Colonic mucosa (tissue), 4 donors: Measurements from ENCODE around the gene DYNC1I1. TPM values are rescaled to one million over a fixed set of nuclear protein-coding genes. Genes with fewer than 3 reads are reported as not detected.

Experiments used
- DNase-seq: peaks from one replicate; pipeline ENCODE4 v3.0.0-alpha.2; 2020
- H3K27ac ChIP-seq: fragments of 200-600 bp; one replicate; pipeline ENCODE4 v1.8.0; 2021
- H3K27me3 ChIP-seq: fragments of 200-600 bp; one replicate; pipeline ENCODE4 v1.8.0; 2021
- H3K36me3 ChIP-seq: fragments of 200-600 bp; one replicate; pipeline ENCODE4 v1.8.0; 2021
- H3K4me1 ChIP-seq: fragments of 200-600 bp; one replicate; pipeline ENCODE4 v1.8.0; 2021; ENCODE audit warnings: mild to moderate bottlenecking
- H3K4me3 ChIP-seq: fragments of 200-600 bp; one replicate; pipeline ENCODE4 v1.8.0; 2021
- H3K9ac ChIP-seq, 2 donors: one replicate each; pipeline ENCODE4 v1.7.0; 2013; ENCODE audit warnings: control low read depth in 2 of 2, low read depth in 2 of 2, low read length in 2 of 2
- H3K9me3 ChIP-seq: fragments of 200-600 bp; one replicate; pipeline ENCODE4 v1.8.0; 2021
- CTCF ChIP-seq: fragments of 200-600 bp; IDR thresholded peaks from one replicate; pipeline ENCODE4 v1.8.0; 2022; ENCODE audit warnings: antibody characterized with exemption, mild to moderate bottlenecking
- intact Hi-C: fragments of 100-400 bp; cut with DNase I; formaldehyde crosslinking; loops from one replicate; pipeline ENCODE4 v1.14.1; 2022
- total RNA-seq, 2 donors: library from RNA; stranded (reverse); fragmentation: NEBNext Ultra II Directional in 1 of 2; extraction: Animal tissue kit (Norgen Biotek cat#: 25700) in 1 of 2; gene quantifications; one replicate each; pipeline ENCODE4 v1.2.1, GENCODE V29; 2021
- donor health status: healthy.
- donor health status: DM: no; HTN: no; CAD: no.
- donor health status: DM: no; HTN: no; CAD: no.

DYNC1I1 gene
- total RNA-seq, 2 donors from 2014 or later: 0.54 to 1.8 TPM

DNA sequence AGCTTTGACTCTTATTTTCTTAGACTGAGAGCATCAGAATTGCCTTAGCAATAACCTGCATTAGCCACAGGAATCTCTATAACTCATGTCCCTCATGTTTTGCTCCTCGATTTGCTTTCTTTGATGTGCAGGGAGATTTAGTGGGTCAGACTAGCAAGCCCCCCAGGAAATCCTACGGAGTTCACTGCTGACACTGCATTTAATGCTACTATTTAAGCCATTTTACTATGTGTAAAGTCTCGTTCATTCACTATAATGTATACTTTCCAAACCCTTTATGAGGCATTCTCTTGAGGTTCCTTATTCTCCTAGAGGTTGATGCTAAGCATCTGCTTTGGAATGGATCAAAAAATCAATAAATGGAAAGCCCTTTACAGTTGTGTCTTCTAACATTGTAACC lies 28.4 kb downstream of the DYNC1I1 start:
- H3K4me1 ChIP-seq: no peaks in the 10 kb centered on the region

GRCh38 chr7:95802270-95802669 lies 29.9 kb downstream of the DYNC1I1 start:
- TF ChIP-seq CTCF: no peak
- intact Hi-C loops: no loop called here
- Histone ChIP-seq H3K9ac (no peak overlapping the region), H3K27ac (no peak overlapping the region), H3K9me3 (no peaks in the 10 kb centered on the region), H3K27me3 (no peaks in the 10 kb centered on the region), H3K4me1 (no peaks in the 10 kb centered on the region), H3K36me3 (no peaks in the 10 kb centered on the region), H3K4me3 (no peak overlapping the region)
- no peak for DNase-seq

More for the DNA sequence above, 28.4 kb downstream of the DYNC1I1 start:
- Histone ChIP-seq H3K27me3 (no peaks in the 10 kb centered on the region), H3K27ac (no peak overlapping the region), H3K9me3 (no peaks in the 10 kb centered on the region), H3K36me3 (no peaks in the 10 kb centered on the region), H3K4me3 (no peak overlapping the region), H3K9ac (no peak overlapping the region)
- no peak for TF ChIP-seq CTCF
- no peak for DNase-seq
- intact Hi-C loops: no loop called here

DNA sequence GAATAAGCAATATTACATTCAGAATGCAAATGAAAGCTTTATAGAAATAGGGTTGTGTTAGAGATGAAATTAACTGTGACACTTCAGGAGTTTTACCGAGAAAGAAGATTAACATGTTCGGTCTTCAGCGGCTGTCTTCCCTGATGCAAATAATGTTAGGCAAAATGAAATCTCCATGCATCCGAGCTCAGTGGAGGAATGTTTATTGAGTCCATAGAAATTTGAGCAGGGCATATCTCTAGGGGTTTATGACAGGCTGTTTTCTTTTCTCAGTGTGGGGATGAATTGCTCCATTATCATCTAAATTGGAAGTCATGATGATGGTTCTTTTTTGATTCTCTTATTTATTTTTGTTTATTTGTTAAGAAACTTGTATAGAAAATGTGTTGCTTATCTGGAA lies 31.7 kb downstream of the DYNC1I1 start:
- no peaks in the 10 kb centered on the region for H3K36me3 ChIP-seq
- intact Hi-C loops: no loop called here
- H3K27me3 ChIP-seq: no peaks in the 10 kb centered on the region
- no peaks in the 10 kb centered on the region for H3K4me1 ChIP-seq
- TF ChIP-seq CTCF: no peak
- no peaks in the 10 kb centered on the region for H3K9me3 ChIP-seq
- H3K4me3 ChIP-seq: no peak overlapping the region
- DNase-seq: no peak
- no peak overlapping the region for H3K27ac ChIP-seq
- H3K9ac ChIP-seq: no peak overlapping the region

GRCh38 chr7:95805909-95806308 lies 33.6 kb downstream of the DYNC1I1 start:
- Histone ChIP-seq H3K4me3 (no peak overlapping the region), H3K4me1 (no peaks in the 10 kb centered on the region), H3K27me3 (no peaks in the 10 kb centered on the region), H3K9me3 (no peaks in the 10 kb centered on the region), H3K9ac (no peak overlapping the region), H3K36me3 (no peaks in the 10 kb centered on the region), H3K27ac (no peak overlapping the region)
- no peak for TF ChIP-seq CTCF
- no peak for DNase-seq
- intact Hi-C loops: no loop called here

- no peak for DNase-seq
- H3K9me3 ChIP-seq: no peaks in the 10 kb centered on the region
- no peak for TF ChIP-seq CTCF
- no peaks in the 10 kb centered on the region for H3K27me3 ChIP-seq
- no peak overlapping the region for H3K4me3 ChIP-seq
- H3K36me3 ChIP-seq: no peaks in the 10 kb centered on the region
- intact Hi-C loops: no loop called here
- H3K27ac ChIP-seq: no peak overlapping the region
- no peaks in the 10 kb centered on the region for H3K4me1 ChIP-seq
- no peak overlapping the region for H3K9ac ChIP-seq
Observed at GRCh38 chr7:95808396-95808795, 36.0 kb downstream of the DYNC1I1 start.
